ENCODE measurements around the gene FANCG.

GRCh38 chr9:35070823-35071813, 8.6 kb downstream of the FANCG start:
- no peak for TF ChIP-seq CTCF (IDR thresholded peaks at IDR 0.05)
- no peak for TF ChIP-seq POLR2A (IDR thresholded peaks at IDR 0.05)

Measured in stomach (tissue), 4 donors.